K562 (cell line): ENCODE results near the gene IL26. TPM values are rescaled to one million over a fixed set of nuclear protein-coding genes. Genes with fewer than 3 reads are reported as not detected.
A peak's percentile ranks its signal among the peaks of the same experiment; 100 is the strongest.

Experiments
- CHD4 ChIP-seq: fragments of 200-600 bp; sonication (generic); IDR thresholded peaks from 3 replicates; pipeline ENCODE4 v1.6.1; 2012; ENCODE audit warnings: low read depth, mild to moderate bottlenecking, mixed read lengths, low read length, inconsistent platforms; ENCODE audit not compliant: insufficient read depth, insufficient replicate concordance, poor library complexity, severe bottlenecking
- ETV6 ChIP-seq, 3 experiments: fragments of 150-350 bp in 1 of 3; sonication (generic) in 1 of 3; formaldehyde crosslinking in 1 of 3; IDR thresholded peaks; 2 replicates each; pipeline versions ENCODE4 v1.6.1 to v1.8.0; 2014 to 2022; ENCODE audit warnings: borderline replicate concordance in 2 of 3, low read depth in 2 of 3, antibody characterized with exemption in 1 of 3, low read length in 1 of 3, mild to moderate bottlenecking in 1 of 3, missing genetic modification reagents in 1 of 3
- HDAC6 ChIP-seq: IDR thresholded peaks from 2 replicates; pipeline ENCODE4 v1.6.1; 2012; ENCODE audit warnings: low read depth, mild to moderate bottlenecking, control low read depth, inconsistent platforms, low read length, moderate library complexity
- KAT7 ChIP-seq: sonication (generic); formaldehyde crosslinking; IDR thresholded peaks from 2 replicates; pipeline ENCODE4 v1.8.0; 2022; ENCODE audit warnings: missing genetic modification reagents, mild to moderate bottlenecking, borderline replicate concordance
- ZNF696 ChIP-seq: fragments of 250-450 bp; sonication (Bioruptor Pico); conservative IDR thresholded peaks from 2 replicates; pipeline ENCODE4 v1.4.0; 2020; ENCODE audit warnings: mild to moderate bottlenecking, moderate library complexity
- ZNF717 ChIP-seq: fragments of 250-450 bp; sonication (Bioruptor Pico); IDR thresholded peaks from 2 replicates; pipeline ENCODE4 v1.5.0; 2021
- polyA plus RNA-seq, 8 experiments: library from polyadenylated mRNA; depleted of rRNA in 4 of 8; stranded (reverse) in 5 of 8; unstranded in 3 of 8; fragments of >200 nt; fragmentation: Nextera tagmentation in 2 of 8; fragmentation: Illumina TruSeq in 1 of 8; extraction: Ambion mirVana in 2 of 8; extraction: Trizol in 1 of 8; gene quantifications; 2 replicates each; pipeline versions ENCODE4 v1.2.1 to v1.2.3, GENCODE V29; 2011 to 2014; ENCODE audit warnings: inconsistent platforms in 1 of 8, missing spikeins in 1 of 8
- total RNA-seq, 7 experiments: library from RNA; depleted of rRNA in 6 of 7; stranded (reverse); fragments of >200 nt in 6 of 7; fragmentation: Illumina TruSeq in 2 of 7; extraction: Trizol in 2 of 7; gene quantifications; 2 replicates each; pipeline versions ENCODE4 v1.2.1 to v1.2.3, GENCODE V29; 2011 to 2021; ENCODE audit warnings: low replicate concordance in 1 of 7
- TF ChIP-seq, protein P1 (sequence below): fragments of 450-650 bp; formaldehyde crosslinking; IDR thresholded peaks from 2 replicates; pipeline ENCODE4 v1.4.0; 2022; ENCODE audit warnings: mild to moderate bottlenecking, moderate library complexity
- TF ChIP-seq, protein P2 (sequence below): fragments of 250-450 bp; sonication (Bioruptor Pico); IDR thresholded peaks from 2 replicates; pipeline ENCODE4 v1.4.0; 2020; ENCODE audit warnings: mild to moderate bottlenecking, moderate library complexity
- TF ChIP-seq, protein P3 (sequence below), 3 experiments: fragments of 200-800 bp in 1 of 3; fragments of 250-450 bp in 1 of 3; fragments of 450-650 bp in 1 of 3; sonication (Bioruptor Pico) in 1 of 3; sonication (Bioruptor generic) in 1 of 3; formaldehyde crosslinking in 1 of 3; IDR thresholded peaks; 2 replicates each; pipeline versions ENCODE4 v1.6.1 to v1.8.0; 2016 to 2022; ENCODE audit warnings: mild to moderate bottlenecking in 2 of 3, missing genetic modification characterization in 2 of 3, missing compliant biosample characterization in 1 of 3, moderate library complexity in 1 of 3
- TF ChIP-seq, protein P4 (sequence below): sonication (generic); formaldehyde crosslinking; IDR thresholded peaks from 2 replicates; pipeline ENCODE4 v1.8.1; 2023; ENCODE audit warnings: mild to moderate bottlenecking, missing genetic modification reagents, moderate library complexity
- TF ChIP-seq, protein P5 (sequence below): fragments of 250-450 bp; sonication (Bioruptor Pico); IDR thresholded peaks from 2 replicates; pipeline ENCODE4 v1.9.0; 2021; ENCODE audit warnings: mild to moderate bottlenecking, inconsistent platforms

Gene IL26
- total and polyA plus RNA-seq, 9 of the 15 experiments (the other 6 are each of a cell fraction or from before 2014, with no cell fraction given): not detected

DNA sequence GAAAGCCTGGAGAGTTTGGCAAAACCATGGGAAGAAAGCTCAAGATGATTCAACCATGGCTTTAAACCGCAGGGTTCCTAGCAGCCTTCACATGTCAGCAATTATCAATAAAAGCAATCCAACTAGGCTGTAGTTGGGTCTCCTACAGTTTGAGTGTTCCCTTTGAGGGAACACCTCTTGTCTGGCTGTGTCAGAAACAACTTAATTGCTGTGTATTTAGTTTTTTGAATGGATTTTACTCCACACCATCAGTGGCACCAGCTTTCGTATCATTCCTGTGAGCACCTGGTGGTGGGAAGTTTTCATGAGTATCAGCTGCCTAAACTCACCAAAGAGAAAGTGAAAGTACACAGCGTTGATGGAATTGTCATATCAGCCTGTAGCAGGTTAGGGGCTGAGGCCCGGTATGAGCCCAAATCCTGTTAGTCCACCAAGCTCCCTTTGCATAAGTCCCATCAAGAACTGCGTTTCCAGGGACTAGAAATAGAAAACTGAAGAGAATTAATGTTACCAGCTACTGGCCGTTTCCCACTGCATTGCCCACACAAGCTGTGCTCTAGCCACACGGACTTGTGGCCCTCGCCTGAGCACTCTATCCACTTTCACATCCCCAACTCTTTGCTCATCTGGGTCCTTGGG lies 10.9 kb upstream of the IL26 start (continued):
- TF ChIP-seq, protein P1, sequence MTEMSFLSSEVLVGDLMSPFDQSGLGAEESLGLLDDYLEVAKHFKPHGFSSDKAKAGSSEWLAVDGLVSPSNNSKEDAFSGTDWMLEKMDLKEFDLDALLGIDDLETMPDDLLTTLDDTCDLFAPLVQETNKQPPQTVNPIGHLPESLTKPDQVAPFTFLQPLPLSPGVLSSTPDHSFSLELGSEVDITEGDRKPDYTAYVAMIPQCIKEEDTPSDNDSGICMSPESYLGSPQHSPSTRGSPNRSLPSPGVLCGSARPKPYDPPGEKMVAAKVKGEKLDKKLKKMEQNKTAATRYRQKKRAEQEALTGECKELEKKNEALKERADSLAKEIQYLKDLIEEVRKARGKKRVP: no peak
- TF ChIP-seq, protein P2, sequence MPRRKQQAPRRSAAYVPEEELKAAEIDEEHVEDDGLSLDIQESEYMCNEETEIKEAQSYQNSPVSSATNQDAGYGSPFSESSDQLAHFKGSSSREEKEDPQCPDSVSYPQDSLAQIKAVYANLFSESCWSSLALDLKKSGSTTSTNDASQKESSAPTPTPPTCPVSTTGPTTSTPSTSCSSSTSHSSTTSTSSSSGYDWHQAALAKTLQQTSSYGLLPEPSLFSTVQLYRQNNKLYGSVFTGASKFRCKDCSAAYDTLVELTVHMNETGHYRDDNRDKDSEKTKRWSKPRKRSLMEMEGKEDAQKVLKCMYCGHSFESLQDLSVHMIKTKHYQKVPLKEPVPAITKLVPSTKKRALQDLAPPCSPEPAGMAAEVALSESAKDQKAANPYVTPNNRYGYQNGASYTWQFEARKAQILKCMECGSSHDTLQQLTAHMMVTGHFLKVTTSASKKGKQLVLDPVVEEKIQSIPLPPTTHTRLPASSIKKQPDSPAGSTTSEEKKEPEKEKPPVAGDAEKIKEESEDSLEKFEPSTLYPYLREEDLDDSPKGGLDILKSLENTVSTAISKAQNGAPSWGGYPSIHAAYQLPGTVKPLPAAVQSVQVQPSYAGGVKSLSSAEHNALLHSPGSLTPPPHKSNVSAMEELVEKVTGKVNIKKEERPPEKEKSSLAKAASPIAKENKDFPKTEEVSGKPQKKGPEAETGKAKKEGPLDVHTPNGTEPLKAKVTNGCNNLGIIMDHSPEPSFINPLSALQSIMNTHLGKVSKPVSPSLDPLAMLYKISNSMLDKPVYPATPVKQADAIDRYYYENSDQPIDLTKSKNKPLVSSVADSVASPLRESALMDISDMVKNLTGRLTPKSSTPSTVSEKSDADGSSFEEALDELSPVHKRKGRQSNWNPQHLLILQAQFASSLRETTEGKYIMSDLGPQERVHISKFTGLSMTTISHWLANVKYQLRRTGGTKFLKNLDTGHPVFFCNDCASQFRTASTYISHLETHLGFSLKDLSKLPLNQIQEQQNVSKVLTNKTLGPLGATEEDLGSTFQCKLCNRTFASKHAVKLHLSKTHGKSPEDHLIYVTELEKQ (CRISPR knock-in tag): no peak
- TF ChIP-seq, protein P3, sequence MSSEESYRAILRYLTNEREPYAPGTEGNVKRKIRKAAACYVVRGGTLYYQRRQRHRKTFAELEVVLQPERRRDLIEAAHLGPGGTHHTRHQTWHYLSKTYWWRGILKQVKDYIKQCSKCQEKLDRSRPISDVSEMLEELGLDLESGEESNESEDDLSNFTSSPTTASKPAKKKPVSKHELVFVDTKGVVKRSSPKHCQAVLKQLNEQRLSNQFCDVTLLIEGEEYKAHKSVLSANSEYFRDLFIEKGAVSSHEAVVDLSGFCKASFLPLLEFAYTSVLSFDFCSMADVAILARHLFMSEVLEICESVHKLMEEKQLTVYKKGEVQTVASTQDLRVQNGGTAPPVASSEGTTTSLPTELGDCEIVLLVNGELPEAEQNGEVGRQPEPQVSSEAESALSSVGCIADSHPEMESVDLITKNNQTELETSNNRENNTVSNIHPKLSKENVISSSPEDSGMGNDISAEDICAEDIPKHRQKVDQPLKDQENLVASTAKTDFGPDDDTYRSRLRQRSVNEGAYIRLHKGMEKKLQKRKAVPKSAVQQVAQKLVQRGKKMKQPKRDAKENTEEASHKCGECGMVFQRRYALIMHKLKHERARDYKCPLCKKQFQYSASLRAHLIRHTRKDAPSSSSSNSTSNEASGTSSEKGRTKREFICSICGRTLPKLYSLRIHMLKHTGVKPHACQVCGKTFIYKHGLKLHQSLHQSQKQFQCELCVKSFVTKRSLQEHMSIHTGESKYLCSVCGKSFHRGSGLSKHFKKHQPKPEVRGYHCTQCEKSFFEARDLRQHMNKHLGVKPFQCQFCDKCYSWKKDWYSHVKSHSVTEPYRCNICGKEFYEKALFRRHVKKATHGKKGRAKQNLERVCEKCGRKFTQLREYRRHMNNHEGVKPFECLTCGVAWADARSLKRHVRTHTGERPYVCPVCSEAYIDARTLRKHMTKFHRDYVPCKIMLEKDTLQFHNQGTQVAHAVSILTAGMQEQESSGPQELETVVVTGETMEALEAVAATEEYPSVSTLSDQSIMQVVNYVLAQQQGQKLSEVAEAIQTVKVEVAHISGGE (CRISPR knock-in tag; IDR thresholded peaks at IDR 0.05): 0 out of 6 replicates have a peak, but pooled peaks of 1 of the 3 experiments have one; percentile 26
- TF ChIP-seq, protein P4, sequence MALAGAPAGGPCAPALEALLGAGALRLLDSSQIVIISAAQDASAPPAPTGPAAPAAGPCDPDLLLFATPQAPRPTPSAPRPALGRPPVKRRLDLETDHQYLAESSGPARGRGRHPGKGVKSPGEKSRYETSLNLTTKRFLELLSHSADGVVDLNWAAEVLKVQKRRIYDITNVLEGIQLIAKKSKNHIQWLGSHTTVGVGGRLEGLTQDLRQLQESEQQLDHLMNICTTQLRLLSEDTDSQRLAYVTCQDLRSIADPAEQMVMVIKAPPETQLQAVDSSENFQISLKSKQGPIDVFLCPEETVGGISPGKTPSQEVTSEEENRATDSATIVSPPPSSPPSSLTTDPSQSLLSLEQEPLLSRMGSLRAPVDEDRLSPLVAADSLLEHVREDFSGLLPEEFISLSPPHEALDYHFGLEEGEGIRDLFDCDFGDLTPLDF (CRISPR knock-in tag): no peak
- no peak for TF ChIP-seq ZNF717 (CRISPR knock-in tag)
- no peak for TF ChIP-seq ZNF696 (CRISPR knock-in tag)
- TF ChIP-seq CHD4: no peak
- TF ChIP-seq, protein P5, sequence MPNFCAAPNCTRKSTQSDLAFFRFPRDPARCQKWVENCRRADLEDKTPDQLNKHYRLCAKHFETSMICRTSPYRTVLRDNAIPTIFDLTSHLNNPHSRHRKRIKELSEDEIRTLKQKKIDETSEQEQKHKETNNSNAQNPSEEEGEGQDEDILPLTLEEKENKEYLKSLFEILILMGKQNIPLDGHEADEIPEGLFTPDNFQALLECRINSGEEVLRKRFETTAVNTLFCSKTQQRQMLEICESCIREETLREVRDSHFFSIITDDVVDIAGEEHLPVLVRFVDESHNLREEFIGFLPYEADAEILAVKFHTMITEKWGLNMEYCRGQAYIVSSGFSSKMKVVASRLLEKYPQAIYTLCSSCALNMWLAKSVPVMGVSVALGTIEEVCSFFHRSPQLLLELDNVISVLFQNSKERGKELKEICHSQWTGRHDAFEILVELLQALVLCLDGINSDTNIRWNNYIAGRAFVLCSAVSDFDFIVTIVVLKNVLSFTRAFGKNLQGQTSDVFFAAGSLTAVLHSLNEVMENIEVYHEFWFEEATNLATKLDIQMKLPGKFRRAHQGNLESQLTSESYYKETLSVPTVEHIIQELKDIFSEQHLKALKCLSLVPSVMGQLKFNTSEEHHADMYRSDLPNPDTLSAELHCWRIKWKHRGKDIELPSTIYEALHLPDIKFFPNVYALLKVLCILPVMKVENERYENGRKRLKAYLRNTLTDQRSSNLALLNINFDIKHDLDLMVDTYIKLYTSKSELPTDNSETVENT (CRISPR knock-in tag): no peak
- TF ChIP-seq ETV6 (IDR thresholded peaks at IDR 0.05; ENCODE audit: borderline replicate concordance in 1 of 2, low read depth in 2 of 2, low read length in 1 of 2): no peak
- TF ChIP-seq ETV6 (CRISPR knock-in tag; IDR thresholded peaks at IDR 0.05; ENCODE audit: borderline replicate concordance): no peak
- TF ChIP-seq KAT7 (CRISPR knock-in tag): no peak
- no peak for TF ChIP-seq HDAC6
